Fibroblast of villous mesenchyme (primary cell): ENCODE data around the gene SRBD1. TPM values are rescaled to one million over a fixed set of nuclear protein-coding genes. Genes with fewer than 3 reads are reported as not detected.

Experiments used
- DNase-seq: peaks from one replicate; pipeline ENCODE4 v3.0.0-alpha.2; 2010; ENCODE audit warnings: low read depth
- H3K4me3 ChIP-seq: 2 replicates; pipeline ENCODE4 v1.5.1; 2011; ENCODE audit warnings: low read depth, mild to moderate bottlenecking, low read length
- CTCF ChIP-seq: IDR thresholded peaks from 2 replicates; pipeline ENCODE4 v1.5.1; 2012; ENCODE audit warnings: low read depth, mild to moderate bottlenecking, low read length; ENCODE audit not compliant: insufficient read depth
- small RNA-seq: library from RNA; depleted of rRNA; stranded (forward); fragments of <200 nt; gene quantifications from one replicate; pipeline ENCODE3, GENCODE V24; 2012
- total RNA-seq: library from RNA; depleted of rRNA; stranded (reverse); fragments of >200 nt; gene quantifications from 2 replicates; pipeline ENCODE4 v1.2.3, GENCODE V29; 2012

Gene SRBD1
- total RNA-seq, 1 donor = 31.1 TPM

- no peak overlapping the region for H3K4me3 ChIP-seq
- TF ChIP-seq CTCF = no peak
- DNase-seq = no peak
These were observed 271.8 kb downstream of the SRBD1 start for GRCh38 chr2:45339253-45339652.

Small RNA genes lying within 50 kb of the gene (small RNA-seq; reads per million reads assigned to genes)
- gene RN7SL414P = not detected

Other genes starting within 250 kb of the SRBD1 start
- 19.0 and 27.2 TPM in 2 replicates for gene PRKCE, start 40.4 kb upstream of the SRBD1 start, total RNA-seq